ENCODE measurements around the gene SLA2.

The SLA2 gene

GRCh38 chr20:36604952-36605398 lies 41.0 kb downstream of the SLA2 start:
- FAIRE-seq, result no peak
- peak; percentile 31; the same call in 1 of the 2 replicates for TF ChIP-seq POLR2A (IDR thresholded peaks at IDR 0.05; ENCODE audit: low read depth, low read length)
- no peak for TF ChIP-seq POU2F2 (IDR thresholded peaks at IDR 0.05; ENCODE audit: low read depth, low read length)
- peak; percentile 24; the same call in 1 of the 2 replicates for TF ChIP-seq TAF1 (IDR thresholded peaks at IDR 0.05; ENCODE audit: low read depth, low read length)
- peak; percentile 82 for TF ChIP-seq POLR2AphosphoS5 (IDR thresholded peaks at IDR 0.05; ENCODE audit: low read depth, low read length)
- TF ChIP-seq PAX5 (IDR thresholded peaks at IDR 0.05; ENCODE audit: insufficient read depth, low read length, severe bottlenecking), result no peak
- peak; percentile 94 for TF ChIP-seq SPI1 (IDR thresholded peaks at IDR 0.05; ENCODE audit: low read depth, low read length)
- DNase-seq (ENCODE audit: insufficient read length, low spot score), result no peak

GRCh38 chr20:36601540-36601939 lies 44.5 kb downstream of the SLA2 start:
- TF ChIP-seq POLR2A (IDR thresholded peaks at IDR 0.05; ENCODE audit: low read depth, low read length) (no peak), POLR2AphosphoS5 (IDR thresholded peaks at IDR 0.05; ENCODE audit: low read depth, low read length) (no peak), TAF1 (IDR thresholded peaks at IDR 0.05; ENCODE audit: low read depth, low read length) (no peak), SPI1 (IDR thresholded peaks at IDR 0.05; ENCODE audit: low read depth, low read length) (peak; percentile 88), PAX5 (IDR thresholded peaks at IDR 0.05; ENCODE audit: insufficient read depth, low read length, severe bottlenecking) (no peak)
- no peak for DNase-seq (ENCODE audit: insufficient read length, low spot score)
- FAIRE-seq, result no peak

- DNase-seq (ENCODE audit: insufficient read length, low spot score) (no peak), FAIRE-seq (peak; percentile 90)
- TF ChIP-seq SPI1 (IDR thresholded peaks at IDR 0.05; ENCODE audit: low read depth, low read length) (peak; percentile 42; the same call in 1 of the 2 replicates), PAX5 (IDR thresholded peaks at IDR 0.05; ENCODE audit: insufficient read depth, low read length, severe bottlenecking) (no peak)
Measured at GRCh38 chr20:36599912-36600345, 46.1 kb downstream of the SLA2 start.

- TF ChIP-seq POLR2AphosphoS5 (IDR thresholded peaks at IDR 0.05; ENCODE audit: low read depth, low read length) (no peak), TAF1 (IDR thresholded peaks at IDR 0.05; ENCODE audit: low read depth, low read length) (no peak), POLR2A (IDR thresholded peaks at IDR 0.05; ENCODE audit: low read depth, low read length) (no peak), PAX5 (IDR thresholded peaks at IDR 0.05; ENCODE audit: insufficient read depth, low read length, severe bottlenecking) (no peak), SPI1 (IDR thresholded peaks at IDR 0.05; ENCODE audit: low read depth, low read length) (no peak), POU2F2 (IDR thresholded peaks at IDR 0.05; ENCODE audit: low read depth, low read length) (no peak)
- DNase-seq (ENCODE audit: insufficient read length, low spot score), result no peak
- FAIRE-seq, result no peak
Measured at GRCh38 chr20:36593347-36593929, 52.6 kb downstream of the SLA2 start.

- no peak for FAIRE-seq
- TF ChIP-seq SPI1 (IDR thresholded peaks at IDR 0.05; ENCODE audit: low read depth, low read length) (peak; percentile 41), PAX5 (IDR thresholded peaks at IDR 0.05; ENCODE audit: insufficient read depth, low read length, severe bottlenecking) (no peak)
- no peak for DNase-seq (ENCODE audit: insufficient read length, low spot score)
Measured at GRCh38 chr20:36591854-36592641, 53.9 kb downstream of the SLA2 start.

- TF ChIP-seq TAF1 (IDR thresholded peaks at IDR 0.05; ENCODE audit: low read depth, low read length), result no peak
- no peak for DNase-seq (ENCODE audit: insufficient read length, low spot score)
- FAIRE-seq, result no peak
Measured at GRCh38 chr20:36591281-36591680, 54.7 kb downstream of the SLA2 start.

- FAIRE-seq, result no peak
- no peak for DNase-seq (ENCODE audit: insufficient read length, low spot score)
- TF ChIP-seq TAF1 (IDR thresholded peaks at IDR 0.05; ENCODE audit: low read depth, low read length) (no peak), POU2F2 (IDR thresholded peaks at IDR 0.05; ENCODE audit: low read depth, low read length) (no peak), PAX5 (IDR thresholded peaks at IDR 0.05; ENCODE audit: insufficient read depth, low read length, severe bottlenecking) (no peak), SPI1 (IDR thresholded peaks at IDR 0.05; ENCODE audit: low read depth, low read length) (no peak), POLR2A (IDR thresholded peaks at IDR 0.05; ENCODE audit: low read depth, low read length) (no peak), POLR2AphosphoS5 (IDR thresholded peaks at IDR 0.05; ENCODE audit: low read depth, low read length) (no peak)
Measured at GRCh38 chr20:36587388-36588070, 58.5 kb downstream of the SLA2 start.

GRCh38 chr20:36585410-36586125 lies 60.4 kb downstream of the SLA2 start:
- no peak for TF ChIP-seq PAX5 (IDR thresholded peaks at IDR 0.05; ENCODE audit: insufficient read depth, low read length, severe bottlenecking)
- peak; percentile 20; the same call in 1 of the 2 replicates for TF ChIP-seq POLR2AphosphoS5 (IDR thresholded peaks at IDR 0.05; ENCODE audit: low read depth, low read length)
- TF ChIP-seq POU2F2 (IDR thresholded peaks at IDR 0.05; ENCODE audit: low read depth, low read length), result 0 out of 2 replicates have a peak, but pooled peaks have one; percentile 21
- FAIRE-seq (no peak), DNase-seq (ENCODE audit: insufficient read length, low spot score) (no peak)

GRCh38 chr20:36584018-36584481 lies 61.9 kb downstream of the SLA2 start:
- DNase-seq (ENCODE audit: insufficient read length, low spot score) (no peak), FAIRE-seq (no peak)
- no peak for TF ChIP-seq POU2F2 (IDR thresholded peaks at IDR 0.05; ENCODE audit: low read depth, low read length)
- peak; percentile 49; the same call in 1 of the 2 replicates for TF ChIP-seq POLR2A (IDR thresholded peaks at IDR 0.05; ENCODE audit: low read depth, low read length)
- TF ChIP-seq TAF1 (IDR thresholded peaks at IDR 0.05; ENCODE audit: low read depth, low read length), result no peak
- peak; percentile 48; the same call in 1 of the 2 replicates for TF ChIP-seq POLR2AphosphoS5 (IDR thresholded peaks at IDR 0.05; ENCODE audit: low read depth, low read length)
